Smooth muscle cell of the brain vasculature (primary cell): ENCODE measurements around the gene CACNA2D3.
A peak's percentile ranks its signal among the peaks of the same experiment; 100 is the strongest.

Experiments used
- DNase-seq: peaks from one replicate; pipeline ENCODE4 v3.0.0-alpha.2; 2012; ENCODE audit warnings: low read depth, low spot score

The CACNA2D3 gene

GRCh38 chr3:54372232-54372631 is 249.9 kb downstream of the CACNA2D3 start:
- DNase-seq: no peak

DNA sequence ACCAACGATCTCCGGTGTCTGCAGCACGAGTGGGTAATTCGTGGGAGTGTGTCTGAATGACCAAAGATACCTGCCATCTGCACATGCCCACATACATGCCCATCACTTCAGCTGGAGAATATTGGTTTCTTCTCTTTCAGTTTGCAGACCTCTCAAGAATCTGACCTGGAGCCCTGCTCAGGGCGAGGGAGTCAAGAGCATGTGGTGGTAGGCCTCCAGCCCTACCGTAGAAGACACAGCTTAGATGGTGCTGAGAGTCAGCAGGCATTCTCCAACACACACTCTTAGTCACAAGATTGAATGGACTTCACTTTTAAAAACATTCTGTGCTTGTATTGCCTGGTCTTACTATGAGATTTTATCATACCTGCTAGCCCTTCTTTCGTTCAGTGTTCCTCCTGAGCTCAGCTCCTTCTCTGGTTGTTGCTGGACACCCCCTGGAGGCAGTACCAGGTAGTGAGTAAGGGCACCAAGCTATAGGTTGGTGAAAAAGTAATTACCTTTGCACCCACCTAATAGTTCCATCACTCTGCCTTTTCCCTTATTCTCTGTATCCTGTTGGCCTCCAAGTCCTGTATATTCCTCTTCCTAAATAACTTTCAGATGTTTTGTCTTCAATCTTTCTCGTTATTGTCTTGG is 252.0 kb downstream of the CACNA2D3 start:
- no peak for DNase-seq

GRCh38 chr3:54376142-54376807 is 253.9 kb downstream of the CACNA2D3 start:
- DNase-seq: no peak

GRCh38 chr3:54376939-54377578 is 254.7 kb downstream of the CACNA2D3 start:
- no peak for DNase-seq

DNA sequence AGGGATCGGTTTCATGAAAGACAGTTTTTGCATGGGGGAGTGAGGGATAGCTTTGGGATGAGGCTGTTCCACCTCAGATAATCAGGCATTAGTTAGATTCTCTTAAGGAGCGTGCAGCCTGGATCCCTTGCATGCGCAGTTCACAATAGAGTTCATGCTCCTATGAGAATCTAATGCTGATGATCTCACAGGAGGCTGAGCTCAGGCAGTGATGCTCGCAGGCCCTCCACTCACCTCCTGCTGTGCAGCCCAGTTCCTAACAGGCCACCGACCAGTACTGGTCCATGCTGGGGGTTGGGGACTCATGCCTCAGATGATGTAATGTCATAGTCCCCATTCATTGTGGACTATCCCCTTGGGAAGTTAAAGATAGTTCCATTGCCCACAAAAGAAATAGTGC is 255.8 kb downstream of the CACNA2D3 start:
- no peak for DNase-seq

GRCh38 chr3:54384279-54384678 is 261.9 kb downstream of the CACNA2D3 start:
- no peak for DNase-seq

- DNase-seq: no peak
Measured at GRCh38 chr3:54390582-54390981, 268.2 kb downstream of the CACNA2D3 start.

DNA sequence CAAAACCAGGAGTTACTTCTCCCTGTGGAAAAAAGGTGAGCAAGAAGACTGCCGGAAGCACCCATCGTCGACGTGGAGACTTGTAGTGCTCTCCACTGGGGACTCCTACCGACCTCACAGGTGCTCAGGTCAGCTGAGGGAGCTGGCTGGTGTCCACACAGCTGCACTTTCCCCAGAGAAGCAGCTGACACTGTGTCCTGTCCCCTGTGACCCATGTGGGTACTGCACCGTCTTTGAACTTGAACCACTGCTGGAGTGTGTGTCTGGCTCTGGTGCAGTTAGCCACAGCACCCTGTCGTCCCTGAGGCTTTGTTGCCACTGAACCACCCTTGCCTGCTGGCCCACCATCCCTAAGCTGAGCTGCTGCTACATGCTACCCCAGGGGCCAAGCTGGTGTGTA is 270.8 kb downstream of the CACNA2D3 start:
- DNase-seq: no peak

DNA sequence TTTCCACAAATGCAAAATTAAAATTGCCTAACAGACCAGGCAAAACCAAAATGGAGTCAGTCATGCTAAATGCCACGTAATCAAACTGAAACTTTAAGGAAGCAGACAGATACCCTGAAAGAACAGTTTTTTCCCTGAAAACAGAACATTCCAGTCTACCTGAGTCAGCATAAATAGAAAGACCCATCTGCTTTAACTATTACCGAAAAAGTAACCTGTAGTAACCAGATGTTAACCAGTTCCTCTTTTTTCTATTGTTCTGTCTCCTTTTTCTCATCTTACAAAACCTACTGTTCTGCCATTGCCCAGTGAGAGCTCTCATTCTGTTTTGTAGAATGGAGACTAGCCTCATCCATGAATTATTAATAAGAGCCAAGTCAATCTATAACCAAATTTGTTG is 286.0 kb downstream of the CACNA2D3 start:
- no peak for DNase-seq

DNA sequence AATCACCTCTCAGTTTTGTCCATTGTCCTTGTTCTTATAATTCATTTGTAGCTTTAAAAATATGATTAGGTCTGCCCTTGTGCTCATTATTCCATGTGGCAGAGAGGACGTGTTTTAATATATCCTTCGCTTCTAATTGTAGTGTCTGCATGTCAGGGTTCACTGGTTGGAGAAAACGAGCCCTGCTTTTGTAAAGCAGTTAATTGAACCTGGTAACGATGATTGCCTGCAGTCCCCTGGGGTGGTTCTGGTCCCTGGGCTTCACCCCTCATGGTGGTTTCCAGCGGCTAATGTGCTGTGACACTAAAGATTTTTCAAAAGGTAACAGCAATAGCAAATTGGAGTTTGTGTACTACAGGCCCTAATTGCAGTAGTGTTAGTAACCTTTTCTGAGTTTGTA is 299.6 kb downstream of the CACNA2D3 start:
- DNase-seq: no peak

DNA sequence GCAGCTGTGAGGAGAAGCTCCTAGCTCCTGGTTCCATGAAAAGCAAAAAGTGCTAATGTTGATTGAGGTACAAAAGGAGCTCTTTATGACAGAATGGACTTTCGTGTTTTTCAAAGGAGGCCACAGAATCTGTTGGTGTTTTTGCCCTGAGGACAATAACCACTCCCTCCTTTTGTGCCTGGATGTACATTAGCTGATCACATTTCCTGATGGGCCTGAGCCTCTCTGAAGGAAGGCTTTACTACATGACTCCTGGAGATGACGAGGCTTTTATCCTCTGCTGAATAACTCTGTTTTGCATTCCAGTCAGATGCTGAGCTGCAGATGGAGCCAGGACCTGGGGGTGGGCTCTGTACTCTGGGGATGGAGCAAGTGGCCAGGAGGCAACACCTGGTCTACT is 301.9 kb downstream of the CACNA2D3 start:
- DNase-seq: no peak

GRCh38 chr3:54426381-54426780 is 304.0 kb downstream of the CACNA2D3 start:
- DNase-seq: no peak

DNA sequence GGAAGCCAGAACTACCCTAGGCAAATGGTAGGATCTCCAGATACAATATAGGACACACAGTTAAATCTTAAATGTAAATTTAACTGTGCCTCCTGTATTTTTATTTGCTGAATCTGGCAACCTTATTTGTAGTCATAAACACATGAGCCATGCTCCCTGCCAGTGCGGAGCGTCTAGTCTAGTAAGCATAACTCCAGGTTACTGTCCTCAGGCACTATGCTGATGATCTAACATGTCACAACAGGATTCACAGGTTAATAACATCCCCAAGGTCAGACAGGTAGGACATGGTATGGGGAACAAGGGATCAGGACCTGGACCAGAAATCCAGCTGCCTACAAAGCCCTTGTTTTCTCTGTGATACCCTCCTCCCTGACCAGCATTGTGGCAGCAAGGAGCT is 305.1 kb downstream of the CACNA2D3 start:
- DNase-seq: no peak

- peak; percentile 49 for DNase-seq
Measured at GRCh38 chr3:54427941-54428871, 305.9 kb downstream of the CACNA2D3 start.

DNA sequence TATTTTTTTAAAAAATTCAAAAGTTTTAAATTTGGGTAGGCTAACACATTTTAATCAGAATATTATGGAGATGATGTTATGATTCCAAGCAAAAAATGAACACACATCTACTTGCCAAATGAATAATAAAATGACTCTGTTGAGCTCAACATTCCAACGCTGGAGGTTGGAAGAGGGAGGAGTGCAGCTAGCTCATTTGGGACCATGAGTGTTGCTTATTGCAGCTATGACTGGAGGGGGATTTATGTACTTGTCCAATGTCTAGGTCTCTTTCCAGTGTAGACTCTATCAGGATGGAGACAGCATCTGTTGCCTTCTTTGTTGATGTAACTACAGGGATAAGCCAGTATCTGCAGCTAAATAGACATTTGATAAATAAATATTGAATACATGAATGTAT is 310.6 kb downstream of the CACNA2D3 start:
- DNase-seq: no peak

DNA sequence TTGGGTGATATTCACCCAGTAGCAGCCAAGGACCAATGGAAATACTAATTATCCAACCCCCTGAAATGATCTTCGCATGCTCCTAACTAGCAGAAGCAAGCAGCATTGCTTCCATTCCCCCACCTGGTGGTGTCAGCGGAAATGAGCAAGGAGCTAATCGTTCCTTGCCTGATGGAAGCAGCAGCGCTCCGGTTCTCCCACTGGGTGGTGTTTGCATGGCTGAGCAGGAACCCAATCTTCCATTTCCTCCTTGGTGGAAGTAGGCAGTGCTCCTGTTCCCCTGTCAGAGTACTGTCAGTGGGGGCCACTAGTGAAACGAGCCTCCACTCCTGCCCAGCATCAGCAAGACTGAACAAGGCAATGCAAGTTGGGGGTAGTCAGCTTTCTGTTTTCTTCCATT is 311.5 kb downstream of the CACNA2D3 start:
- DNase-seq: no peak

DNA sequence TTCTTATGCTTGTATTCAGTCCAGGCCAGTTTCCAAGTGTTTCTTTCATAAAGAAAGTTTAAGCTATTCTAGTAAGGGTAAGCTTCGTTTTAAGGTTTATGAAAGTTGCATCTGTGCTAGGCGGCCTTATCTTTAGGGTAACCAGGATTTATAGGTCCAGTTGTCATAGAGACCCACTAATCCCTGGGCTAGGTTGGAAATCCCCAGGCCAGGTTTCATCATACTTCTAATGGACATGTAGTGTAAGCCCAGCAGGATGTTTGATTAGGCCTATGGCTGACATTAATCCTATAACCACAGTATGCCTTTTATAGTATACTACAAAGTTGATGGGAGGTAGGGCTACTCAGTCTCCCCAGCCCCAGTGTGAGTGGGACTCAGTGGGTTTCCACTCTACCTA is 312.4 kb downstream of the CACNA2D3 start:
- no peak for DNase-seq

- no peak for DNase-seq
Measured at GRCh38 chr3:54437271-54437670, 314.9 kb downstream of the CACNA2D3 start.

GRCh38 chr3:54443561-54444161 is 321.3 kb downstream of the CACNA2D3 start:
- DNase-seq: no peak

DNA sequence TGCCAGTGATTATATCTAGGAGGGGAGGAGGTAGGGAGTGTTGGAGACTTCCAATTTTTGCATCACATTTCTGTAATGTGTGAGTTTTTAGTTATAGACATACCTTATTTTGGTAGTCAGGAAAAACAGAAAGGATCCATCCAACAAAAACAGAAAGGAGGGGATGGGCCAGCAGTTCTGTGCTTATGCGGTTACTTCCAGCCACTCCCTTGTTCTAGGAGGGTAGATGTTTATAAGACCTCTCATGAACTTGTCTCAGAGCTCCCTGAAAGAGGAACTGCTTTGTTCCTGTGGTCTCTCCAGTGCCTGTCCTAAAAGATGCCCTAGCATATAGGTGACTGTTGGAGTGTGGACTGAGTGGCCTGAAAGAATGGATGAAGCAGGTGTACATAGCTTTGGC is 323.3 kb downstream of the CACNA2D3 start:
- no peak for DNase-seq

- no peak for DNase-seq
Measured at GRCh38 chr3:54447427-54447826, 325.1 kb downstream of the CACNA2D3 start.

DNA sequence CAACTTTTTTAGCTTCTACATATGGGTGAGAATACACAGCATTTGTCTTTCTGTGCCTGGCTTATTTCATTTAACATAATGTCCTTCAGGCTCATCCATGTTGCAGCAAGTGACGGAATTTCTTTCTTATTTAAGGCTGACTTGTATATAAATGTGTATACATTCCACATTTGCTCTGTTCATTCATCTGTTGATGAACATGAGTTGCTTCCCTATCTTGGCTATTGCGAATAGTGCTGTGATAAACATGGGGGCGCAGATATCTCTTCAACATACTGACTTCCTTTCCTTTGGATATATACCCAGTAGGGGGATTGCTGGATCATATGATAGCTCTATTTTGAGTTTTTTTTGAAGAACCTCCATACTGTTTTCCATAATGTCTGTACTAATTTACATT is 332.5 kb downstream of the CACNA2D3 start:
- DNase-seq: no peak
